RWPE1 (cell line): ENCODE measurements around the gene NEK4.

ENCODE experiments used
- CTCF ChIA-PET: fragments of 350-600 bp; sonication (Branson Sonifier 250); formaldehyde crosslinking; extraction: SDS; loops from one replicate; lab custom pipeline; 2021; lab: Yijun Ruan, JAX
- POLR2A ChIA-PET: fragments of 400-600 bp; formaldehyde crosslinking; extraction: SDS; loops from one replicate; lab custom pipeline; 2020; ENCODE audit warnings: antibody characterized with exemption; ENCODE audit not compliant: low non-redundant PET; lab: Yijun Ruan, JAX
- DNase-seq: peaks from one replicate; pipeline ENCODE4 v3.0.0; 2012; ENCODE audit warnings: low spot score
- H3K27ac ChIP-seq: fragments of 450-650 bp; 2 replicates; pipeline ENCODE4 v1.5.1; 2017
- TF ChIP-seq, protein P1 (sequence below): fragments of 450-650 bp; conservative IDR thresholded peaks from 2 replicates; pipeline ENCODE4 v1.5.1; 2017; ENCODE audit warnings: low read depth, mild to moderate bottlenecking

Gene NEK4

DNA sequence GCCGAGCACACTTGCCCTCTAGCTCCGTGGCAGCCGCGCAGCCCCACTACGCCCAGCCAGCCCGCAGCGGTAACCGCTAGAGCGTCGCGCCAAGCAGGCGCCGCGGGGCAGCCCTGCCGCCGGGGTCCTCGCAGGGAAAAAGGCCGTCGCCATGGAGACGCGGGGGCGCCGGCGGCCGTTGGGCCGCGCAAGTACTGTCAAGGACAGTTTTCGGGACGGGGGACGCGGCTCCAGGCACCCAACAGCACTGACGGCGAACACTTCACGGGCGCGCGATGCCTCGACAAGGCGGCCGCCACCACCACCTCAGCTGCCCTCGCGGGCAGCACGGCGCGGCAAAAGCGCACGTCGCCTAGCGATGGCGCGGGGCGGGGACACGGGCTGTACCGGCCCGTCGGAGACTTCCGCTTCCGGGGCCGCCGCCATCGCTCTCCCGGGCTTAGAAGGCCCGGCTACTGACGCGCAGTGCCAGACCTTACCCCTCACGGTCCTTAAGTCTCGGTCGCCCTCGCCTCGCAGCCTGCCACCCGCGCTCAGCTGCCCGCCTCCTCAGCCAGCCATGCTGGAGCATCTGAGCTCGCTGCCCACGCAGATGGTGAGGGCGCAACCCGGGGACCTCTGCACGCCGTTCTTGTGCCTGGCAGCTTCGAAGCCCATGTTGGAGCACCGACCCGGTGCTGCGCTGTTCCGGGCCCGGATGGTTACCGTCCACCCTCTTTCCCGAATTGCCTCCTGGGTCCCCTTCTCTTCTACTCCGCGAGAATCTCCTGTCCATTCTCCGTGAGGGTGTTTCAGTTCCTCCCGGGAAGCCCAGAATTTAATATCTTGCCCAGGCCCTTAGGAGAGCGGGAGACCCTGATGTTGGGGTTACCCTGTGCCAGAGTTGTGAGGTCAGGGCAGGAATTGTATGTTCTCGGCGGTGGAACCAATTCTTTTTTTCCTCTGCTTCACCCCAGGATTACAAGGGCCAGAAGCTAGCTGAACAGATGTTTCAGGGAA lies 64.8 kb downstream of the NEK4 start, which contains the start of the genes GLT8D1 and SPCS1:
TSS of gene GLT8D1 (minus strand) at position 104 of the 999 bp plus-strand sequence. CDS start 5,331 bp downstream, outside the sequence.
TSS of gene SPCS1 (plus strand) at position 419 of the 999 bp plus-strand sequence. CDS start at position 560, 141 bp downstream.
- peak within 1 kb of the TSS; percentile 91 for H3K27ac ChIP-seq
- ChIA-PET POLR2A (interaction anchor here (0.7 kb wide), 1 partner anchor 767 kb away, joined by 3 read pairs; no protein-coding TSS in a partner anchor), CTCF (interaction anchor here (0.5 to 0.7 kb wide), 3 partner anchors 14 to 1158 kb away, joined by 3 to 5 read pairs (median 3); no protein-coding TSS in a partner anchor)
- TF ChIP-seq, protein P1, sequence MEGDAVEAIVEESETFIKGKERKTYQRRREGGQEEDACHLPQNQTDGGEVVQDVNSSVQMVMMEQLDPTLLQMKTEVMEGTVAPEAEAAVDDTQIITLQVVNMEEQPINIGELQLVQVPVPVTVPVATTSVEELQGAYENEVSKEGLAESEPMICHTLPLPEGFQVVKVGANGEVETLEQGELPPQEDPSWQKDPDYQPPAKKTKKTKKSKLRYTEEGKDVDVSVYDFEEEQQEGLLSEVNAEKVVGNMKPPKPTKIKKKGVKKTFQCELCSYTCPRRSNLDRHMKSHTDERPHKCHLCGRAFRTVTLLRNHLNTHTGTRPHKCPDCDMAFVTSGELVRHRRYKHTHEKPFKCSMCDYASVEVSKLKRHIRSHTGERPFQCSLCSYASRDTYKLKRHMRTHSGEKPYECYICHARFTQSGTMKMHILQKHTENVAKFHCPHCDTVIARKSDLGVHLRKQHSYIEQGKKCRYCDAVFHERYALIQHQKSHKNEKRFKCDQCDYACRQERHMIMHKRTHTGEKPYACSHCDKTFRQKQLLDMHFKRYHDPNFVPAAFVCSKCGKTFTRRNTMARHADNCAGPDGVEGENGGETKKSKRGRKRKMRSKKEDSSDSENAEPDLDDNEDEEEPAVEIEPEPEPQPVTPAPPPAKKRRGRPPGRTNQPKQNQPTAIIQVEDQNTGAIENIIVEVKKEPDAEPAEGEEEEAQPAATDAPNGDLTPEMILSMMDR: no peak
- peak; percentile 78 for DNase-seq

DNA sequence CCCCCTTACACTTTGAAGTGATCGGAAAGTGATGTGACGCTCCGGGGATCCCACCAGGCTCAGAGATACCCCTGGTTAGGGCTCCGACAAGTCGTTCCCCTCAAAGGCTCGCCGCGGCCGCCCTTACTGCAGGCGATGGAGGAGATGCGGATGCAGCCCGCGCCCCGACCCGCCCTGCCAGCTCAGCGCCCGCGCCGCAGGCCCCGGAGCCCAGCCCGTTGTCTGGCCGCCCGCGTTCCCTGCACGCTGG lies 65.4 kb downstream of the NEK4 start:
- ChIA-PET POLR2A (no interaction called here), CTCF (no interaction called here)
- TF ChIP-seq, protein P1: no peak
- peak overlapping the region; percentile 91 for H3K27ac ChIP-seq
- no peak for DNase-seq

DNA sequence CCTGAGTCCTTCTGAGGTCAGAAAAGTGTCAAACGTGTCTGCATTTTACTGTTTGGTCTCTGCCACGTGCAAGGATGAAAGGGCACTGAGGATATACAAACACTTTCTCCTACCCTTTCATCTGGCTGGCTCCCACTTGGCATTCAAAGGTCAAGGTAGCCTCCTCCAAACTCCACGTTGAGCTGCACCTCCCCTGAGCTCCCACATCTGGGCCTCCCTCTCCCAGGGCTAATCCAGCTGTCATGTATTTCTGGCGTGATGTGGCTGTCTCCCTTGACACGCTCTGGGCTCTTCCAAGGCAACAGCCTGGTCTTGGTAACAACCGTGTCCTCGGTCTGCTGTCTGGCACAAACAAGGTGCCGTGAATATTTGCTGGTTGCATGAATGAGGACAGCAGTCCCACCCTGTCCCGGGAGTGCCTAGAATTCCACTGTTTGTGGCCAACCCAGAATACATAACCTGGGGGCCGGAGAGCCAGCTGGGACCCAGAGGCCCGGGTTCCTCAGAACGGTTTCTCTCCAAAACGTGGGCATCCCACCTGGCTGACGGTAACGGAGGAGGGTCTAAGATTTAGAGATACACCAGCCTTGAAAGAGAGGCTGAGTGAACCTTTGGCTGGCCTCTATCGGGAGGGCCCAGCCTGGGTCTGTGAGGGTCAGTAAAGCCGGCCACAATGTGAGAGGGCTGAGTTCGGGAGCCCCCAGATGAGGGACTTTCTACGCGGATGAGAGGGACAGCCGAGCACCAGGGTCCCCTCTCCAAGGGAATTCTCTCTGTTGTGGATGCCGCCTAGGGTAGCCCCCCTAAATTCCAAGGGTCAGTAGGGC lies 65.9 kb downstream of the NEK4 start:
- CTCF ChIA-PET: no interaction called here

DNA sequence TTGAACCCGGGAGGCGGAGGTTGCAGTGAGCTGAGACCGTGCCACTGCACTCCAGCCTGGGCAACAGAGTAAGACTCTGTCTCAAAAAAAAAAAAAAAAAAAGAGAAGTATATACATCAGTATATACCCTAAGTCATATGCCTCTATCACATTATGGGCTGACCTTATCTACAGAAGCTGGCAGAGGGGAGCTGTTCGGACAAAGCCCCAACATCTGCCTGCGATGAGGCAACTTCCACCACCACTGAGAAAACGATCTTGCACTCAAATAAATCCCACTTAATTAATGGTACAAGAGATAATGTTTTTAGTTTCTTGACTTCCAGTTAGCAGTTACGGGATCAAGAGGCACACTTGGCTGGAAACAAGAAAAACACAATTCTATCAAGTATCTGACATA lies 67.4 kb downstream of the NEK4 start:
- DNase-seq: no peak
- TF ChIP-seq, protein P1: no peak
- ChIA-PET POLR2A (no interaction called here), CTCF (interaction anchor here (0.6 kb wide), 1 partner anchor 61 kb away, joined by 4 read pairs; no protein-coding TSS in a partner anchor)
- no peak overlapping the region for H3K27ac ChIP-seq

More for the DNA sequence above, 65.9 kb downstream of the NEK4 start:
- peak overlapping the region; percentile 91 for H3K27ac ChIP-seq
- no peak for DNase-seq
- POLR2A ChIA-PET: no interaction called here
- TF ChIP-seq, protein P1: no peak

DNA sequence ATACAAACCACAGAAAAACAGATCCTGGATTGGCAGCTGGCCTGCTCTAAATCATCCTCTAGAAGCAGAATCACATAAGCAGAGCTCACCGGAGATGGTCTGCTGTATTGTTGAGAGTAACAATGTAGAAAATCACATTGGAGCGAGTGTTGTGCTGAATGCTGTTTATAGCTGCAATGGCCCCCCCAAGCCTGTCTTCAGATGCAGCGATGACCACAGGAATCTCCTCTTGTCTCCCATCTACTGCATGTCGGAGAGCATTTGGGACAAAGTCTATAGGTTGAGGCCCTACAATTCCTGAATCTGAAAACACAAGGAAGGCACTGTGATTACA lies 73.1 kb downstream of the NEK4 start:
- no peak overlapping the region for H3K27ac ChIP-seq
- ChIA-PET POLR2A (no interaction called here), CTCF (interaction anchor here (0.7 kb wide), 1 partner anchor 10 kb away, joined by 4 read pairs; no protein-coding TSS in a partner anchor)
- DNase-seq: no peak
- TF ChIP-seq, protein P1: no peak
